Calu3 (cell line): ENCODE measurements around the gene OLFM1. TPM values are rescaled to one million over a fixed set of nuclear protein-coding genes. Genes with fewer than 3 reads are reported as not detected.

Source experiments
- BruUV-seq: library from RNA; stranded (reverse); fragments of 400-500 nt; replicated peaks from 2 replicates; lab custom pipeline; 2021; lab: Mats Ljungman, UMichigan
- CTCF ChIA-PET: fragments of 300-600 bp; sonication (Branson Sonifier 250); formaldehyde crosslinking; loops from one replicate; lab custom pipeline; 2022; ENCODE audit warnings: antibody characterized with exemption; lab: Charles Lee
- DNase-seq: peaks from one replicate; pipeline ENCODE4 v3.0.0; 2022
- H3K27ac Mint-ChIP-seq: one replicate; pipeline ENCODE4 v1.8.0; 2022; ENCODE audit warnings: mixed read lengths; ENCODE audit not compliant: unreplicated experiment
- H3K27me3 Mint-ChIP-seq: one replicate; pipeline ENCODE4 v1.8.0; 2022; ENCODE audit warnings: mixed read lengths; ENCODE audit not compliant: unreplicated experiment
- H3K36me3 Mint-ChIP-seq: one replicate; pipeline ENCODE4 v1.8.0; 2022; ENCODE audit warnings: mild to moderate bottlenecking, moderate library complexity, mixed read lengths; ENCODE audit not compliant: insufficient read depth, unreplicated experiment
- H3K4me1 Mint-ChIP-seq: one replicate; pipeline ENCODE4 v1.8.0; 2022; ENCODE audit warnings: mild to moderate bottlenecking, low read depth, mixed read lengths; ENCODE audit not compliant: unreplicated experiment
- H3K4me3 Mint-ChIP-seq: one replicate; pipeline ENCODE4 v1.8.0; 2022; ENCODE audit warnings: mild to moderate bottlenecking, low read depth, moderate library complexity, mixed read lengths; ENCODE audit not compliant: unreplicated experiment
- H3K9me3 Mint-ChIP-seq: one replicate; pipeline ENCODE4 v1.8.0; 2022; ENCODE audit warnings: low read depth, mixed read lengths; ENCODE audit not compliant: unreplicated experiment
- CTCF ChIP-seq: fragments of 200-600 bp; IDR thresholded peaks from one replicate; pipeline ENCODE4 v1.8.0; 2022; ENCODE audit warnings: antibody characterized with exemption; ENCODE audit not compliant: unreplicated experiment
- intact Hi-C: fragments of 100-400 bp; cut with micrococcal nuclease; formaldehyde crosslinking; loops from one replicate; pipeline ENCODE4 v1.10.0; 2022; ENCODE audit not compliant: unreplicated experiment
- total RNA-seq: library from RNA; stranded (reverse); gene quantifications from 2 replicates; pipeline ENCODE4 v1.2.3, GENCODE V29; 2022

OLFM1 gene
- total RNA-seq, 1 experiment from 2014 or later: 5.5 TPM

GRCh38 chr9:135053133-135053532, 34.3 kb upstream of the OLFM1 start:
- Mint-ChIP-seq H3K4me3 (no peak overlapping the region), H3K27ac (no peak overlapping the region), H3K36me3 (no peaks in the 10 kb centered on the region), H3K4me1 (no peaks in the 10 kb centered on the region), H3K9me3 (peaks cover 7% of the 10 kb centered on the region), H3K27me3 (peaks cover 15% of the 10 kb centered on the region)
- DNase-seq: no peak
- no TSS peak for BruUV-seq
- CTCF ChIA-PET: no interaction called here
- TF ChIP-seq CTCF: no peak
- intact Hi-C loops: no loop called here

- CTCF ChIA-PET: no interaction called here
- BruUV-seq: no TSS peak
- no peak for TF ChIP-seq CTCF
Measured at GRCh38 chr9:135055181-135055580, 32.3 kb upstream of the OLFM1 start.

GRCh38 chr9:135056541-135056940, 30.9 kb upstream of the OLFM1 start:
- CTCF ChIA-PET: no interaction called here
- H3K36me3 Mint-ChIP-seq: no peaks in the 10 kb centered on the region
- peaks cover 15% of the 10 kb centered on the region for H3K27me3 Mint-ChIP-seq
- TF ChIP-seq CTCF: no peak
- peaks cover 7% of the 10 kb centered on the region for H3K9me3 Mint-ChIP-seq
- intact Hi-C loops: no loop called here
- H3K4me1 Mint-ChIP-seq: no peaks in the 10 kb centered on the region
- BruUV-seq: no TSS peak
- no peak overlapping the region for H3K4me3 Mint-ChIP-seq
- no peak for DNase-seq
- no peak overlapping the region for H3K27ac Mint-ChIP-seq

More at GRCh38 chr9:135055181-135055580, 32.3 kb upstream of the OLFM1 start:
- peaks cover 15% of the 10 kb centered on the region for H3K27me3 Mint-ChIP-seq
- H3K9me3 Mint-ChIP-seq: peaks cover 7% of the 10 kb centered on the region
- DNase-seq: no peak
- H3K36me3 Mint-ChIP-seq: no peaks in the 10 kb centered on the region
- H3K4me3 Mint-ChIP-seq: no peak overlapping the region
- intact Hi-C loops: no loop called here
- H3K4me1 Mint-ChIP-seq: no peaks in the 10 kb centered on the region
- no peak overlapping the region for H3K27ac Mint-ChIP-seq

GRCh38 chr9:135060461-135061116, 26.9 kb upstream of the OLFM1 start:
- CTCF ChIA-PET: no interaction called here
- Mint-ChIP-seq H3K9me3 (peaks cover 5% of the 10 kb centered on the region), H3K4me1 (no peaks in the 10 kb centered on the region), H3K27ac (no peak overlapping the region), H3K4me3 (no peak overlapping the region), H3K36me3 (peaks cover 2% of the 10 kb centered on the region), H3K27me3 (peaks cover 15% of the 10 kb centered on the region)
- BruUV-seq: no TSS peak
- DNase-seq: no peak
- TF ChIP-seq CTCF: no peak
- intact Hi-C loops: no loop called here
